Epithelial cell of proximal tubule (primary cell): ENCODE results near the gene ARID4B. TPM values are rescaled to one million over a fixed set of nuclear protein-coding genes. Genes with fewer than 3 reads are reported as not detected.
"Not testable (repeated sequence)": the region's sequence is repeated elsewhere in the genome, so short reads cannot be mapped to it uniquely, and the experiment has no call there.

Experiments used
- DNase-seq: peaks from one replicate; pipeline ENCODE4 v3.0.0-alpha.2; 2011; ENCODE audit warnings: low read depth
- H3K4me3 ChIP-seq: 2 replicates; pipeline ENCODE4 v1.5.1; 2011; ENCODE audit warnings: low read depth, mild to moderate bottlenecking, low read length
- total RNA-seq: library from RNA; depleted of rRNA; stranded (reverse); fragments of >200 nt; gene quantifications from 2 replicates; pipeline ENCODE4 v1.2.3, GENCODE V29; 2015
- TF ChIP-seq, protein P1 (sequence below): conservative IDR thresholded peaks from 2 replicates; pipeline ENCODE4 v1.5.1; 2012; ENCODE audit warnings: low read depth, mild to moderate bottlenecking, low read length

ARID4B gene
- total RNA-seq, 1 donor from 2014 or later, result 13.8 TPM

DNA sequence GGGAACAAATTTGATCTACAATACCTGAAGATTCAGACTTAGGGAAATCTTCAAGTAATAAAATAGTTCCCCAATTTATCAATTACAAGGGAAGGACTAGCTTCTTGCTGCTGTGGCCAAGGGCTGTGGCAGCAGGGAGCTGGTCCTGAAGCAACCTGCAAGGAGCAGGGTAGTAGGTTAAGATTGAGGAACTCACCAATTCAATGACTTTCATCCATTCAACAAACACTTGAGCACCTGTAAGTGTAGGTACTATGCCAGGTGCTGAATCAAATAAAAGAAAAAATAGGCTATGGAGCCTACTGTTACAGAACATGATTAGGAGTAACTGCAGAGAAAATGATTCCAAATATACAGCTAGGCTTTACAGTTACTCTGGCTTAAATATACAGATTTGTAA lies 102.7 kb downstream of the ARID4B start:
- H3K4me3 ChIP-seq, result no peak overlapping the region
- no peak for DNase-seq
- TF ChIP-seq, protein P1, sequence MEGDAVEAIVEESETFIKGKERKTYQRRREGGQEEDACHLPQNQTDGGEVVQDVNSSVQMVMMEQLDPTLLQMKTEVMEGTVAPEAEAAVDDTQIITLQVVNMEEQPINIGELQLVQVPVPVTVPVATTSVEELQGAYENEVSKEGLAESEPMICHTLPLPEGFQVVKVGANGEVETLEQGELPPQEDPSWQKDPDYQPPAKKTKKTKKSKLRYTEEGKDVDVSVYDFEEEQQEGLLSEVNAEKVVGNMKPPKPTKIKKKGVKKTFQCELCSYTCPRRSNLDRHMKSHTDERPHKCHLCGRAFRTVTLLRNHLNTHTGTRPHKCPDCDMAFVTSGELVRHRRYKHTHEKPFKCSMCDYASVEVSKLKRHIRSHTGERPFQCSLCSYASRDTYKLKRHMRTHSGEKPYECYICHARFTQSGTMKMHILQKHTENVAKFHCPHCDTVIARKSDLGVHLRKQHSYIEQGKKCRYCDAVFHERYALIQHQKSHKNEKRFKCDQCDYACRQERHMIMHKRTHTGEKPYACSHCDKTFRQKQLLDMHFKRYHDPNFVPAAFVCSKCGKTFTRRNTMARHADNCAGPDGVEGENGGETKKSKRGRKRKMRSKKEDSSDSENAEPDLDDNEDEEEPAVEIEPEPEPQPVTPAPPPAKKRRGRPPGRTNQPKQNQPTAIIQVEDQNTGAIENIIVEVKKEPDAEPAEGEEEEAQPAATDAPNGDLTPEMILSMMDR, result no peak

DNA sequence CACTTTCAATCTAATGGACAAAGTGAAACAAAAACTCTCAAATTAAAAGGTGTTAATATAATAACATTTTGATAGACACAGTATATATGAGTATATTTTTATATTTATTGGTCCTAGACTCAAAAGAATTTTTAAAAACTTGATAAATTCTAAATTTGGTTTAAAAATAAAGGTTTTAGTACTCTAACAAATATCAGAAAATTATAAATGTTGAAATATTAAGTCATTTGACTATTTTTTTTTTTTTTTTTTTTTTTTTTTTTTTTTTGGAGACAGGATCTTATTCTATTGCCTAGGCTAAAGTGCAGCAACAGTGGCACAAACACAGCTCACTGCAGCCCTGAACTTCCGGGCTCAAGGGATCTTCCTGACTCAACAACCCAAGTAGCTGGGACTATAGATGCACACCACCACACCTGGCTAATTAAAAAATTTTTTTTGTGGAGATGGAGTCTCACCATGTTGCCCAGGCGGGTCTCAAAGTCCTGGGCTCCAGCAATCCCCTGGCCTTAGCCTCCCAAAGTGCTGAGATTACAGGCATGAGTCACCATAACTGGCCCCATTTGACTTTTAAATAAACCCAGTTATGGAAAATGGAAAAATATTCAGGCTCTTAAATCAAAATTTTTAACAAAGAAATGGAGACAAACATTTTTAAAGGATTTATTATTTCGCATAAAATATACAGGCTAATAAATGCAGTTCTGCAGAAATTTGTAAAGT lies 106.2 kb downstream of the ARID4B start:
- TF ChIP-seq, protein P1, result no peak
- DNase-seq, result no peak
- no peak overlapping the region for H3K4me3 ChIP-seq

DNA sequence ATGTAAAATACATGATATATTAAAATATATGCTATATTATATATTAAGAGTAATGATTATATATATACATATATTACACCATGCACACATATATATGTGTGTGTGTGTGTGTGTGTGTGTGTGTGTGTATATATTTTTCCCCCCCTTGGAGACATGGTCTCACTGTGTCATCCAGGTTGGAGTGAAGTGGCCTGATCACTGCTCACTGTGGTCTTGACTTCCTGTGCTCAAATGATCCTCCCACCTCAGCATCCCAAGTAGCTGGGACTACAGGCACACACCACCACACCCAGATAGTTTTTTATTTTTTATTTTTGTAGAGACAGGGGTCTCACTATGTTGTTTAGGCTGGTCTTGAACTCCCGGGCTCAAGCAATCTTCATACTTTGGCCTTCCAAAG lies 112.5 kb downstream of the ARID4B start:
- DNase-seq, result no peak
- H3K4me3 ChIP-seq, result no peak overlapping the region
- TF ChIP-seq, protein P1, result no peak

GRCh38 chr1:235214962-235215361 lies 113.0 kb downstream of the ARID4B start:
- not testable (repeated sequence) for DNase-seq, H3K4me3 ChIP-seq

DNA sequence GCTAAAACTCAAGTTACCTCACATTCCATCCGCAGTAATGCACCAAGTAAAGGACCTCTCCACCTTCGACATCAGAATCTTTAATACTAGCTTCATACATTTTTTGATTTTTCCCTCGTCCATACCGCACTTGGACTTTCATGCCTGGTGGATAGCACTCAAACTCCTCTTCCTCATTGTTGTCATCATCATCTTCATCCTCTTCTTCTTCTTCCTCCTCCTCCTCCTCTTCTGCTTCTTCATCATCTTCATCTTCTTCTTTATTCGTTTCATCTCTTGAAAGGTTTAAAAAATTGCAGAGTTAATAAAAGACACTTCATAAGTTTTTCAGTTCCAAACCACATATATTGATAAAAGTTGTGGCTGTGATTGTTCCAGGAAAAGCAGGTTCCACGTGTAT lies 114.2 kb downstream of the ARID4B start:
- no peak overlapping the region for H3K4me3 ChIP-seq
- no peak for DNase-seq
- TF ChIP-seq, protein P1, result no peak

- TF ChIP-seq, protein P1, result no peak
- no peak for DNase-seq
- no peak overlapping the region for H3K4me3 ChIP-seq
These were observed 116.5 kb downstream of the ARID4B start for GRCh38 chr1:235211517-235211916.

GRCh38 chr1:235207209-235207565 lies 120.8 kb downstream of the ARID4B start:
- TF ChIP-seq, protein P1, result no peak
- no peak overlapping the region for H3K4me3 ChIP-seq
- no peak for DNase-seq
